ENCODE measurements around the gene PROZ.

The PROZ gene

GRCh38 chr13:113196970-113197737, 38.7 kb downstream of the PROZ start:
- no peak overlapping the region for H3K27ac ChIP-seq (ENCODE audit: low read depth, low read length)
- H3K4me1 ChIP-seq (ENCODE audit: control insufficient read depth, insufficient read depth, low read length, unreplicated experiment) = peaks cover 17% of the 10 kb centered on the region
- H3K36me3 ChIP-seq (ENCODE audit: insufficient read depth, low read length) = peaks cover 41% of the 10 kb centered on the region
- no peak overlapping the region for H3K4me3 ChIP-seq (ENCODE audit: low read depth, low read length)
- H2AFZ ChIP-seq (ENCODE audit: low read length, unreplicated experiment) = no peak overlapping the region
- peaks cover 34% of the 10 kb centered on the region for H3K79me2 ChIP-seq (ENCODE audit: control insufficient read depth, insufficient read depth, low read length, unreplicated experiment)
- H3K27me3 ChIP-seq (ENCODE audit: insufficient read depth, low read length) = no peaks in the 10 kb centered on the region

- Histone ChIP-seq H3K27me3 (ENCODE audit: insufficient read depth, low read length) (no peaks in the 10 kb centered on the region), H3K4me3 (ENCODE audit: low read depth, low read length) (no peak overlapping the region), H3K4me1 (ENCODE audit: control insufficient read depth, insufficient read depth, low read length, unreplicated experiment) (peaks cover 46% of the 10 kb centered on the region), H3K79me2 (ENCODE audit: control insufficient read depth, insufficient read depth, low read length, unreplicated experiment) (peaks cover 75% of the 10 kb centered on the region), H3K27ac (ENCODE audit: low read depth, low read length) (no peak overlapping the region), H3K36me3 (ENCODE audit: insufficient read depth, low read length) (peaks cover 21% of the 10 kb centered on the region; the same call in 1 of the 2 replicates), H2AFZ (ENCODE audit: low read length, unreplicated experiment) (no peak overlapping the region)
Measured at GRCh38 chr13:113201815-113202214, 43.4 kb downstream of the PROZ start.

GRCh38 chr13:113202912-113203311, 44.5 kb downstream of the PROZ start:
- no peaks in the 10 kb centered on the region for H3K27me3 ChIP-seq (ENCODE audit: insufficient read depth, low read length)
- 0 out of 2 replicates have a peak, but pooled peaks cover 12% of the 10 kb centered on the region for H3K36me3 ChIP-seq (ENCODE audit: insufficient read depth, low read length)
- no peak overlapping the region for H3K4me3 ChIP-seq (ENCODE audit: low read depth, low read length)
- peaks cover 54% of the 10 kb centered on the region for H3K4me1 ChIP-seq (ENCODE audit: control insufficient read depth, insufficient read depth, low read length, unreplicated experiment)
- H2AFZ ChIP-seq (ENCODE audit: low read length, unreplicated experiment) = no peak overlapping the region
- peaks cover 86% of the 10 kb centered on the region for H3K79me2 ChIP-seq (ENCODE audit: control insufficient read depth, insufficient read depth, low read length, unreplicated experiment)
- peak overlapping the region; percentile 11; the same call in 1 of the 2 replicates for H3K27ac ChIP-seq (ENCODE audit: low read depth, low read length)

GRCh38 chr13:113203507-113204377, 45.3 kb downstream of the PROZ start:
- peaks cover 90% of the 10 kb centered on the region for H3K79me2 ChIP-seq (ENCODE audit: control insufficient read depth, insufficient read depth, low read length, unreplicated experiment)
- no peaks in the 10 kb centered on the region for H3K27me3 ChIP-seq (ENCODE audit: insufficient read depth, low read length)
- peak overlapping the region; percentile 11; the same call in 1 of the 2 replicates for H3K27ac ChIP-seq (ENCODE audit: low read depth, low read length)
- no peak overlapping the region; the same call in 1 of the 2 replicates for H3K4me3 ChIP-seq (ENCODE audit: low read depth, low read length)
- peaks cover 54% of the 10 kb centered on the region for H3K4me1 ChIP-seq (ENCODE audit: control insufficient read depth, insufficient read depth, low read length, unreplicated experiment)
- H3K36me3 ChIP-seq (ENCODE audit: insufficient read depth, low read length) = 0 out of 2 replicates have a peak, but pooled peaks cover 10% of the 10 kb centered on the region
- H2AFZ ChIP-seq (ENCODE audit: low read length, unreplicated experiment) = no peak overlapping the region

- Histone ChIP-seq H3K4me1 (ENCODE audit: control insufficient read depth, insufficient read depth, low read length, unreplicated experiment) (peaks cover 54% of the 10 kb centered on the region), H3K4me3 (ENCODE audit: low read depth, low read length) (no peak overlapping the region), H3K79me2 (ENCODE audit: control insufficient read depth, insufficient read depth, low read length, unreplicated experiment) (peaks cover 86% of the 10 kb centered on the region), H2AFZ (ENCODE audit: low read length, unreplicated experiment) (no peak overlapping the region), H3K36me3 (ENCODE audit: insufficient read depth, low read length) (0 out of 2 replicates have a peak, but pooled peaks cover 6% of the 10 kb centered on the region), H3K27ac (ENCODE audit: low read depth, low read length) (no peak overlapping the region), H3K27me3 (ENCODE audit: insufficient read depth, low read length) (no peaks in the 10 kb centered on the region)
Measured at GRCh38 chr13:113204378-113204734, 45.9 kb downstream of the PROZ start.

GRCh38 chr13:113205428-113205931, 47.0 kb downstream of the PROZ start:
- Histone ChIP-seq H3K36me3 (ENCODE audit: insufficient read depth, low read length) (0 out of 2 replicates have a peak, but pooled peaks cover 3% of the 10 kb centered on the region), H2AFZ (ENCODE audit: low read length, unreplicated experiment) (no peak overlapping the region), H3K79me2 (ENCODE audit: control insufficient read depth, insufficient read depth, low read length, unreplicated experiment) (peaks cover 85% of the 10 kb centered on the region), H3K27me3 (ENCODE audit: insufficient read depth, low read length) (no peaks in the 10 kb centered on the region), H3K4me1 (ENCODE audit: control insufficient read depth, insufficient read depth, low read length, unreplicated experiment) (peaks cover 54% of the 10 kb centered on the region), H3K4me3 (ENCODE audit: low read depth, low read length) (0 out of 2 replicates have a peak overlapping the region, but pooled peaks have one; percentile 15), H3K27ac (ENCODE audit: low read depth, low read length) (peak overlapping the region; percentile 42)

- H3K36me3 ChIP-seq (ENCODE audit: insufficient read depth, low read length) = 0 out of 2 replicates have a peak, but pooled peaks cover 3% of the 10 kb centered on the region
- H3K79me2 ChIP-seq (ENCODE audit: control insufficient read depth, insufficient read depth, low read length, unreplicated experiment) = peaks cover 90% of the 10 kb centered on the region
- peaks cover 58% of the 10 kb centered on the region for H3K4me1 ChIP-seq (ENCODE audit: control insufficient read depth, insufficient read depth, low read length, unreplicated experiment)
- no peaks in the 10 kb centered on the region for H3K27me3 ChIP-seq (ENCODE audit: insufficient read depth, low read length)
- H3K4me3 ChIP-seq (ENCODE audit: low read depth, low read length) = peak overlapping the region; percentile 85
- no peak overlapping the region for H2AFZ ChIP-seq (ENCODE audit: low read length, unreplicated experiment)
- H3K27ac ChIP-seq (ENCODE audit: low read depth, low read length) = peak overlapping the region; percentile 89
Measured at GRCh38 chr13:113207460-113207859, 49.0 kb downstream of the PROZ start.

GRCh38 chr13:113207890-113208420, 49.5 kb downstream of the PROZ start:
- Histone ChIP-seq H3K27me3 (ENCODE audit: insufficient read depth, low read length) (no peaks in the 10 kb centered on the region), H3K4me3 (ENCODE audit: low read depth, low read length) (peak overlapping the region; percentile 85), H2AFZ (ENCODE audit: low read length, unreplicated experiment) (peak overlapping the region; percentile 27), H3K4me1 (ENCODE audit: control insufficient read depth, insufficient read depth, low read length, unreplicated experiment) (peaks cover 54% of the 10 kb centered on the region), H3K79me2 (ENCODE audit: control insufficient read depth, insufficient read depth, low read length, unreplicated experiment) (peaks cover 90% of the 10 kb centered on the region), H3K27ac (ENCODE audit: low read depth, low read length) (peak overlapping the region; percentile 89), H3K36me3 (ENCODE audit: insufficient read depth, low read length) (0 out of 2 replicates have a peak, but pooled peaks cover 3% of the 10 kb centered on the region)

- Histone ChIP-seq H3K27ac (ENCODE audit: low read depth, low read length) (peak within 1 kb of the TSS; percentile 89), H3K79me2 (ENCODE audit: control insufficient read depth, insufficient read depth, low read length, unreplicated experiment) (peaks cover 90% of the 10 kb centered on the region), H3K27me3 (ENCODE audit: insufficient read depth, low read length) (no peaks in the 10 kb centered on the region), H3K36me3 (ENCODE audit: insufficient read depth, low read length) (0 out of 2 replicates have a peak, but pooled peaks cover 3% of the 10 kb centered on the region), H3K4me3 (ENCODE audit: low read depth, low read length) (peak within 1 kb of the TSS; percentile 85), H3K4me1 (ENCODE audit: control insufficient read depth, insufficient read depth, low read length, unreplicated experiment) (peaks cover 46% of the 10 kb centered on the region), H2AFZ (ENCODE audit: low read length, unreplicated experiment) (peak within 1 kb of the TSS; percentile 72)
Measured at GRCh38 chr13:113208421-113209335, 50.2 kb downstream of the PROZ start, which contains the start of gene PCID2. Gene PCID2 (minus strand): TSS chr13:113208669. CDS start chr13:113208634, 35 bp downstream.
